ENCODE data around the gene IL26.

The IL26 gene

DNA sequence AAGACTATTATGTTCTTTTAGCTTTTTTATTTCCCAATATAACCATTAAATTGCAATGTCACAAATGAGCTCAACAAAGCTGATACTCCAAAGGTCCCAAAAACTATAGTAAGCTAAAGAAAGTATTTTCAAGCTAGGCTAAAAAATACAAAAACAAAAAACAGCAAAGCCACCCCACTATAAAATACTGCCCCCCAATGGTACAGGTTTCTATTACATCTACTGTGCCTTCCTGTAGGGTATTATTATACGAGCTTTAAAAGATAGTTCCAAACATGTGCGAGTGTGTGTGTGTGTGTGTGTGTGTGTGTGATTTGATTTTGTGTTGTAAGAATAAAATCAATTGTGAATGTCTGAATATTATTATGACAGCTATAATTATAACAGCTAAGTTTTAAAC lies 67.2 kb downstream of the IL26 start:
- no peak for DNase-seq (ENCODE audit: low spot score)
- in situ Hi-C loops (cut with MboI; ENCODE audit: low sequenced_read_pairs, unreplicated experiment) = no loop called here
- TF ChIP-seq, protein P1, sequence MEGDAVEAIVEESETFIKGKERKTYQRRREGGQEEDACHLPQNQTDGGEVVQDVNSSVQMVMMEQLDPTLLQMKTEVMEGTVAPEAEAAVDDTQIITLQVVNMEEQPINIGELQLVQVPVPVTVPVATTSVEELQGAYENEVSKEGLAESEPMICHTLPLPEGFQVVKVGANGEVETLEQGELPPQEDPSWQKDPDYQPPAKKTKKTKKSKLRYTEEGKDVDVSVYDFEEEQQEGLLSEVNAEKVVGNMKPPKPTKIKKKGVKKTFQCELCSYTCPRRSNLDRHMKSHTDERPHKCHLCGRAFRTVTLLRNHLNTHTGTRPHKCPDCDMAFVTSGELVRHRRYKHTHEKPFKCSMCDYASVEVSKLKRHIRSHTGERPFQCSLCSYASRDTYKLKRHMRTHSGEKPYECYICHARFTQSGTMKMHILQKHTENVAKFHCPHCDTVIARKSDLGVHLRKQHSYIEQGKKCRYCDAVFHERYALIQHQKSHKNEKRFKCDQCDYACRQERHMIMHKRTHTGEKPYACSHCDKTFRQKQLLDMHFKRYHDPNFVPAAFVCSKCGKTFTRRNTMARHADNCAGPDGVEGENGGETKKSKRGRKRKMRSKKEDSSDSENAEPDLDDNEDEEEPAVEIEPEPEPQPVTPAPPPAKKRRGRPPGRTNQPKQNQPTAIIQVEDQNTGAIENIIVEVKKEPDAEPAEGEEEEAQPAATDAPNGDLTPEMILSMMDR (IDR thresholded peaks at IDR 0.05; ENCODE audit: borderline replicate concordance, control extremely low read depth, extremely low read depth, insufficient read depth, missing control alignments) = peak; percentile 11

DNA sequence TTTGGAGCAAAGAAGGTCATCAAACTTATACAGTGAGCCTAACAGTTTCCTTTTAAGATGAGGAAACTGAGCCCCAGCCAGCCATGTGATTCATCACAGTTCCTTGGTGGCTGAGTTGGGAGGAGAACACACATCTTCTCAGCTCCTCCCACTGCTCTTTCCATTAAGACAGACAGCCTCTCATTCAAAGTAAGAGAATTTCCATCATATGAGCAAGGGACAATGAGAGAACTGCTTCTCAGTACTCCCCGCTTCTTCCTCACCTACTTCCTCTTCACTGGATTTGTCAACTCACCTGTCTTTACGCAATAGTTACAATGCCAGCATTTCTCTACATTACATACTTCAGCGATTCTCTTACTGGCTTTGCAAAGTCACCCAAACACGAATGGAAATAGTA lies 68.2 kb downstream of the IL26 start:
- in situ Hi-C loops (cut with MboI; ENCODE audit: low sequenced_read_pairs, unreplicated experiment) = no loop called here
- no peak for DNase-seq (ENCODE audit: low spot score)
- TF ChIP-seq, protein P1 (IDR thresholded peaks at IDR 0.05; ENCODE audit: borderline replicate concordance, control extremely low read depth, extremely low read depth, insufficient read depth, missing control alignments) = no peak

DNA sequence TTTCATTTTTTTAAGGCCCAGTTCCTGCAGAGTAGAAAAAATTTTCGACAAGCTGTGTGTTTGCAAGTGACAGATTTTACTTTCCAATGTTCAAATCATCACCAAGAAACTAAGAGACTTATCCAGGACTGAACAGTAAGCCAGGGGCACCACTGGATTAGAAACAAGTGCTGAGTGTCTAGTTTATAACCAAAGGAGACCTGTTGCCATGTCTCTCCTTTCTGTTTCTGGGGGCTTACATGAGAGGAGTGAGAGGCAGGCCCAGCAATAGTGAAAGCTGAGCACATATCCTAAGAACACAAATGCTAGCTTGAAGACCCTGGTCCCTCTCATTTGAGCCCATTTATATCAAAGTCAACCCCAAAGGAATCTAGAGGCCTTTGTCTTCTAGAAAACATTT lies 69.0 kb downstream of the IL26 start:
- TF ChIP-seq, protein P1 (IDR thresholded peaks at IDR 0.05; ENCODE audit: borderline replicate concordance, control extremely low read depth, extremely low read depth, insufficient read depth, missing control alignments) = no peak
- in situ Hi-C loops (cut with MboI; ENCODE audit: low sequenced_read_pairs, unreplicated experiment) = no loop called here
- no peak for DNase-seq (ENCODE audit: low spot score)

DNA sequence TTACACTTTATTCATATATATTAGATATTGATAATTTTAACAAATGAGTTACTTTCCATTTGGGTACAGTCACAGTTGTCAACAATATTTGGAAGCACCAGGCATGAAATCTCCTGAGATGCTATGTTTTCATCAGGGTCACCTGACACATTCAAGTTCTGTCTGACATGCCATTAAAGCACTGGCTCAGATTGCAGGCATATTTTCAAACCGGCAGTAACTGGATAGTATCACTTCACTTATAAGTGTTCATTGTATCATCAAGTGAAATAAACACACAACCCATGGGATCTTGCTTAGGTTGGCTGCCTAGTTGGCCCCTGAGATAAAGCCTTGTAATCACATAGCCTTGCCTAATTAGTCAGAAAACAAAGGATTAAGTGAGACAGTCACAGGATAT lies 70.8 kb downstream of the IL26 start:
- in situ Hi-C loops (cut with MboI; ENCODE audit: low sequenced_read_pairs, unreplicated experiment) = no loop called here
- no peak for DNase-seq (ENCODE audit: low spot score)
- TF ChIP-seq, protein P1 (IDR thresholded peaks at IDR 0.05; ENCODE audit: borderline replicate concordance, control extremely low read depth, extremely low read depth, insufficient read depth, missing control alignments) = no peak

Data from GM13976 (cell line).